GM21576 (cell line): ENCODE results near the gene SCFD2.
"Not testable (repeated sequence)": the region's sequence is repeated elsewhere in the genome, so short reads cannot be mapped to it uniquely, and the experiment has no call there.

ENCODE experiments used
- ATAC-seq: cut with Tn5 transposase; IDR thresholded peaks from one replicate; pipeline ENCODE4 v1.9.1; 2021; ENCODE audit warnings: mild to moderate bottlenecking, moderate library complexity; ENCODE audit not compliant: unreplicated experiment

SCFD2 gene

GRCh38 chr4:53059871-53060270 lies 306.0 kb downstream of the SCFD2 start:
- ATAC-seq, result no peak

GRCh38 chr4:53059256-53059655 lies 306.6 kb downstream of the SCFD2 start:
- no peak for ATAC-seq

- no peak for ATAC-seq
These were observed 308.2 kb downstream of the SCFD2 start for GRCh38 chr4:53057679-53058078.

- ATAC-seq, result not testable (repeated sequence)
These were observed 308.8 kb downstream of the SCFD2 start for GRCh38 chr4:53057108-53057507.

- ATAC-seq, result no peak
These were observed 310.0 kb downstream of the SCFD2 start for GRCh38 chr4:53055716-53056403.

GRCh38 chr4:53055274-53055673 lies 310.6 kb downstream of the SCFD2 start:
- no peak for ATAC-seq

GRCh38 chr4:53050361-53050774 lies 315.5 kb downstream of the SCFD2 start:
- ATAC-seq, result no peak

- no peak for ATAC-seq
These were observed 316.3 kb downstream of the SCFD2 start for GRCh38 chr4:53049528-53049927.

- no peak for ATAC-seq
These were observed 321.3 kb downstream of the SCFD2 start for GRCh38 chr4:53044651-53044960.

GRCh38 chr4:53043891-53044650 lies 321.8 kb downstream of the SCFD2 start:
- ATAC-seq, result no peak

GRCh38 chr4:53043055-53043454 lies 322.8 kb downstream of the SCFD2 start:
- no peak for ATAC-seq

GRCh38 chr4:53040851-53041250 lies 325.0 kb downstream of the SCFD2 start:
- ATAC-seq, result no peak

- no peak for ATAC-seq
These were observed 325.4 kb downstream of the SCFD2 start for GRCh38 chr4:53040459-53040815.

- no peak for ATAC-seq
These were observed 326.0 kb downstream of the SCFD2 start for GRCh38 chr4:53039741-53040458.

- ATAC-seq, result no peak
These were observed 328.0 kb downstream of the SCFD2 start for GRCh38 chr4:53037892-53038291.

- not testable (repeated sequence) for ATAC-seq
These were observed 333.0 kb downstream of the SCFD2 start for GRCh38 chr4:53032908-53033307.

- ATAC-seq, result no peak
These were observed 339.6 kb downstream of the SCFD2 start for GRCh38 chr4:53026233-53026632.

GRCh38 chr4:53023677-53024299 lies 342.1 kb downstream of the SCFD2 start:
- ATAC-seq, result no peak

GRCh38 chr4:53022513-53023100 lies 343.3 kb downstream of the SCFD2 start:
- no peak for ATAC-seq

GRCh38 chr4:53021754-53022512 lies 343.9 kb downstream of the SCFD2 start:
- ATAC-seq, result no peak
